ENCODE measurements around the gene LMO7. TPM values are rescaled to one million over a fixed set of nuclear protein-coding genes. Genes with fewer than 3 reads are reported as not detected.

Gene LMO7
- total and polyA plus RNA-seq, 2 of the 8 experiments (the other 6 are each of a cell fraction or from before 2014, with no cell fraction given): 8.1 to 28.3 TPM

GRCh38 chr13:75687150-75687763 lies 51.1 kb downstream of the LMO7 start:
- Histone ChIP-seq H3K23me2 (ENCODE audit: low read depth, low read length) (no peaks in the 10 kb centered on the region), H3K27ac (ENCODE audit: low read depth, low read length) (no peak overlapping the region), H2BK12ac (ENCODE audit: low read depth, low read length) (no peak overlapping the region), H2BK120ac (replicated peaks; ENCODE audit: low read depth, low read length) (no peak overlapping the region), H2AFZ (ENCODE audit: low read length) (no peak overlapping the region), H3K4me3 (ENCODE audit: extremely low read depth in 1 of 4, insufficient read depth in 2 of 4, low read depth in 3 of 4, low read length in 4 of 4) (no peak overlapping the region), H4K8ac (ENCODE audit: extremely low read depth, insufficient read depth, low read length) (no peak overlapping the region), H3K4ac (replicated peaks; ENCODE audit: insufficient read length, low read depth, low read length) (no peak overlapping the region), H2BK15ac (ENCODE audit: low read length) (no peak overlapping the region), H3K18ac (ENCODE audit: extremely low read depth, low read length) (no peak overlapping the region), H4K91ac (replicated peaks; ENCODE audit: insufficient read length, low read length) (no peak overlapping the region), H3K36me3 (ENCODE audit: control insufficient read depth in 2 of 4, insufficient read depth in 4 of 4, low read length in 3 of 4) (no peaks in the 10 kb centered on the region), H2AK5ac (ENCODE audit: low read depth, low read length) (no peak overlapping the region), H3K27me3 (replicated peaks in 1 of 4; ENCODE audit: control insufficient read depth in 3 of 4, extremely low read depth in 1 of 4, insufficient read depth in 3 of 4, low read length in 3 of 4) (no peaks in the 10 kb centered on the region), H4K5ac (ENCODE audit: insufficient read length, low read depth, low read length) (no peak overlapping the region), H3K9me3 (ENCODE audit: insufficient read depth in 2 of 2, low read depth in 1 of 2, low read length in 1 of 2) (no peaks in the 10 kb centered on the region), H2BK20ac (ENCODE audit: low read length) (no peak overlapping the region), H3K4me2 (ENCODE audit: insufficient read depth in 1 of 2, low read depth in 2 of 2, low read length in 2 of 2) (no peak overlapping the region), H3K79me1 (ENCODE audit: low read depth, low read length) (no peaks in the 10 kb centered on the region), H3K9ac (replicated peaks in 1 of 4; ENCODE audit: extremely low read depth in 1 of 4, low read depth in 3 of 4, low read length in 3 of 4) (no peak overlapping the region), H3K56ac (replicated peaks; ENCODE audit: insufficient read length, low read depth, low read length) (no peak overlapping the region), H2BK5ac (ENCODE audit: low read depth, low read length) (no peak overlapping the region), H3K4me1 (replicated peaks in 1 of 4; ENCODE audit: control insufficient read depth in 3 of 4, insufficient read depth in 4 of 4, low read length in 3 of 4) (peaks cover 2 to 7% (median 5%) of the 10 kb centered on the region in 4 experiments; a peak in 6 of 7 replicates), H3K23ac (ENCODE audit: insufficient read length) (no peak overlapping the region), H3K14ac (ENCODE audit: insufficient read length) (no peak overlapping the region), H4K20me1 (replicated peaks in 1 of 2; ENCODE audit: control insufficient read depth in 1 of 2, insufficient read depth in 2 of 2, low read length in 2 of 2) (no peaks in the 10 kb centered on the region), H3K79me2 (ENCODE audit: control insufficient read depth in 1 of 2, insufficient read depth in 2 of 2, low read length in 2 of 2) (no peaks in the 10 kb centered on the region)
- ChIA-PET CTCF (ENCODE audit: partially characterized antibody) (interaction anchor here (0.6 to 5.5 kb wide), 31 partner anchors 8 to 1202 kb away, joined by 3 to 59 read pairs (median 4); no protein-coding TSS in a partner anchor), POLR2A (ENCODE audit: partially characterized antibody) (interaction anchor here (0.7 kb wide), 1 partner anchor 430 kb away, joined by 3 read pairs; no protein-coding TSS in a partner anchor)
- no peak for FAIRE-seq
- DNase-seq (ENCODE audit: low read depth in 1 of 2, low spot score in 2 of 2): no peak
- TF ChIP-seq, protein P1, sequence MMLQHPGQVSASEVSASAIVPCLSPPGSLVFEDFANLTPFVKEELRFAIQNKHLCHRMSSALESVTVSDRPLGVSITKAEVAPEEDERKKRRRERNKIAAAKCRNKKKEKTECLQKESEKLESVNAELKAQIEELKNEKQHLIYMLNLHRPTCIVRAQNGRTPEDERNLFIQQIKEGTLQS (IDR thresholded peaks at IDR 0.05; ENCODE audit: insufficient read depth, low read depth, low read length): no peak
